ENCODE measurements around the gene MNT. TPM values are rescaled to one million over a fixed set of nuclear protein-coding genes. Genes with fewer than 3 reads are reported as not detected.

The MNT gene
- total and polyA plus RNA-seq, 9 of the 15 experiments (the other 6 are each of a cell fraction or from before 2014, with no cell fraction given): 0.18 to 23.8 (median 5.3) TPM

DNA sequence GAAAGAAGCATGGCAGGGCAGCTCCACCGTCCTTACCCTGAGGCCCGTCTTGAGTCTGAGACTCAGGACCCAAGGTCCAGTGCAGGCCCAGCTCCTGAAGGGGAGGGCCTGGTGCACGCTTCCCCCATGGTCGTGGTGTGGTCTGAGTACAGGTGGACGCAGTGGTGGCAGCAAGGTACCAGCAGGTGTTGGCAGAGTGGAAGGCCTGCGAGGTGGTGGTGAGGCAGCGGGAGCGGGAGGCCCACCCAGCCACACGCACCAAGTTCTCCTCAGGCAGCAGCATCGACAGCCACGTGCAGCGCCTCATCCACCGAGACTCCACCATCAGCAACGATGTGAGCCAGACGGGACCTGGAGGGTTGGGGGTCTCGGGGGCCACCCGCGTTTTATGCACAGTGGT is 27.7 kb downstream of the MNT start:
- ATAC-seq: no peak
- Histone ChIP-seq H2AFZ (ENCODE audit: low read depth, low read length) (no peak overlapping the region), H3K9me1 (ENCODE audit: control insufficient read depth, insufficient read depth, low read length) (no peaks in the 10 kb centered on the region), H3K79me2 (ENCODE audit: control insufficient read depth, insufficient read depth, low read length) (no peaks in the 10 kb centered on the region), H3K36me3 (ENCODE audit: control insufficient read depth, insufficient read depth, low read length) (no peaks in the 10 kb centered on the region), H3K27me3 (ENCODE audit: control insufficient read depth in 2 of 2, insufficient read depth in 2 of 2, low read length in 2 of 2) (no peaks in the 10 kb centered on the region), H3K9me3 (replicated peaks; ENCODE audit: control insufficient read depth, insufficient read depth, low read depth, low read length) (no peaks in the 10 kb centered on the region), H3K4me1 (replicated peaks in 1 of 2; ENCODE audit: control insufficient read depth in 2 of 2, insufficient read depth in 2 of 2, low read length in 2 of 2) (peaks cover 0 to 17% of the 10 kb centered on the region in 2 experiments; a peak in 3 of 5 replicates), H3K27ac (ENCODE audit: extremely low read depth, low read depth, low read length) (no peak overlapping the region), H4K20me1 (replicated peaks; ENCODE audit: control insufficient read depth, insufficient read depth, low read length) (no peaks in the 10 kb centered on the region), H3K4me2 (ENCODE audit: insufficient read depth, low read length) (no peak overlapping the region), H3K9ac (ENCODE audit: insufficient read depth in 1 of 2, low read depth in 2 of 2, low read length in 2 of 2) (peak overlapping the region in 1 of 2 experiments; percentile 13; a peak in 1 of 4 replicates), H3K4me3 (no peak overlapping the region)
- BruUV-seq (replicated peaks): no TSS peak
- intact Hi-C loops (cut with micrococcal nuclease) (no loop called here), in situ Hi-C loops (cut with MboI) (no loop called here)
- TF ChIP-seq ZNF263 (CRISPR knock-in tag; IDR thresholded peaks at IDR 0.05; ENCODE audit: borderline replicate concordance): no peak
- TF ChIP-seq SP2 (IDR thresholded peaks at IDR 0.05; ENCODE audit: extremely low read depth, low read depth, low read length, poor library complexity, severe bottlenecking): no peak
- no peak for TF ChIP-seq ZNF766 (CRISPR knock-in tag; conservative IDR thresholded peaks at IDR 0.05)
- no peak for TF ChIP-seq EGR1 (conservative IDR thresholded peaks at IDR 0.05)
- TF ChIP-seq, protein P1, sequence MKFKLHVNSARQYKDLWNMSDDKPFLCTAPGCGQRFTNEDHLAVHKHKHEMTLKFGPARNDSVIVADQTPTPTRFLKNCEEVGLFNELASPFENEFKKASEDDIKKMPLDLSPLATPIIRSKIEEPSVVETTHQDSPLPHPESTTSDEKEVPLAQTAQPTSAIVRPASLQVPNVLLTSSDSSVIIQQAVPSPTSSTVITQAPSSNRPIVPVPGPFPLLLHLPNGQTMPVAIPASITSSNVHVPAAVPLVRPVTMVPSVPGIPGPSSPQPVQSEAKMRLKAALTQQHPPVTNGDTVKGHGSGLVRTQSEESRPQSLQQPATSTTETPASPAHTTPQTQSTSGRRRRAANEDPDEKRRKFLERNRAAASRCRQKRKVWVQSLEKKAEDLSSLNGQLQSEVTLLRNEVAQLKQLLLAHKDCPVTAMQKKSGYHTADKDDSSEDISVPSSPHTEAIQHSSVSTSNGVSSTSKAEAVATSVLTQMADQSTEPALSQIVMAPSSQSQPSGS (CRISPR knock-in tag; IDR thresholded peaks at IDR 0.05): no peak
- TF ChIP-seq CBFA2T2 (conservative IDR thresholded peaks at IDR 0.05): no peak
- no peak for TF ChIP-seq RNF2 (IDR thresholded peaks at IDR 0.05)
- no peak for TF ChIP-seq HOXB6 (CRISPR knock-in tag; IDR thresholded peaks at IDR 0.05; ENCODE audit: borderline replicate concordance)
- no peak for TF ChIP-seq ILK (tag; IDR thresholded peaks at IDR 0.05; ENCODE audit: borderline replicate concordance, low read depth)
- TF ChIP-seq, protein P2, sequence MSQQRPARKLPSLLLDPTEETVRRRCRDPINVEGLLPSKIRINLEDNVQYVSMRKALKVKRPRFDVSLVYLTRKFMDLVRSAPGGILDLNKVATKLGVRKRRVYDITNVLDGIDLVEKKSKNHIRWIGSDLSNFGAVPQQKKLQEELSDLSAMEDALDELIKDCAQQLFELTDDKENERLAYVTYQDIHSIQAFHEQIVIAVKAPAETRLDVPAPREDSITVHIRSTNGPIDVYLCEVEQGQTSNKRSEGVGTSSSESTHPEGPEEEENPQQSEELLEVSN (IDR thresholded peaks at IDR 0.05; ENCODE audit: borderline replicate concordance in 1 of 2, extremely low read depth in 1 of 2, insufficient read depth in 1 of 2, insufficient read length in 1 of 2, low read depth in 1 of 2, low read length in 1 of 2, poor library complexity in 1 of 2, severe bottlenecking in 1 of 2): no peak
- TF ChIP-seq, protein P3, sequence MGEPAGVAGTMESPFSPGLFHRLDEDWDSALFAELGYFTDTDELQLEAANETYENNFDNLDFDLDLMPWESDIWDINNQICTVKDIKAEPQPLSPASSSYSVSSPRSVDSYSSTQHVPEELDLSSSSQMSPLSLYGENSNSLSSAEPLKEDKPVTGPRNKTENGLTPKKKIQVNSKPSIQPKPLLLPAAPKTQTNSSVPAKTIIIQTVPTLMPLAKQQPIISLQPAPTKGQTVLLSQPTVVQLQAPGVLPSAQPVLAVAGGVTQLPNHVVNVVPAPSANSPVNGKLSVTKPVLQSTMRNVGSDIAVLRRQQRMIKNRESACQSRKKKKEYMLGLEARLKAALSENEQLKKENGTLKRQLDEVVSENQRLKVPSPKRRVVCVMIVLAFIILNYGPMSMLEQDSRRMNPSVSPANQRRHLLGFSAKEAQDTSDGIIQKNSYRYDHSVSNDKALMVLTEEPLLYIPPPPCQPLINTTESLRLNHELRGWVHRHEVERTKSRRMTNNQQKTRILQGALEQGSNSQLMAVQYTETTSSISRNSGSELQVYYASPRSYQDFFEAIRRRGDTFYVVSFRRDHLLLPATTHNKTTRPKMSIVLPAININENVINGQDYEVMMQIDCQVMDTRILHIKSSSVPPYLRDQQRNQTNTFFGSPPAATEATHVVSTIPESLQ (CRISPR knock-in tag; IDR thresholded peaks at IDR 0.05): no peak
- ChIA-PET POLR2A (no interaction called here), CTCF (ENCODE audit: low intra/inter-chr PET ratio) (no interaction called here)
- FAIRE-seq: no peak
- 92% methylated on average over 8 of the region's 18 CpGs for WGBS (ENCODE audit: insufficient coverage, low coverage, missing lambda C conversion rate)
- no peak for DNase-seq (ENCODE audit: extremely low read depth in 1 of 4, low spot score in 3 of 4)

Measured in K562 (cell line).